Thoracic aorta (tissue), 2 donors: ENCODE data around the gene USB1. TPM values are rescaled to one million over a fixed set of nuclear protein-coding genes. Genes with fewer than 3 reads are reported as not detected.

Experiments
- ATAC-seq: fragments of 150-250 bp; one replicate; pipeline ENCODE4 v1.8.0; 2017; ENCODE audit warnings: low read depth; ENCODE audit not compliant: insufficient number of reproducible peaks, low FRiP score
- DNase-seq: peaks from one replicate; pipeline ENCODE4 v3.0.0-alpha.2; 2020; ENCODE audit warnings: low spot score
- H3K27ac ChIP-seq, 2 donors: fragments of 200-600 bp; sonication (generic); 1 replicate in 1 of 2; 2 replicates in 1 of 2; pipeline ENCODE4 v1.5.1; 2016; ENCODE audit warnings: mild to moderate bottlenecking in 2 of 2, moderate library complexity in 2 of 2
- H3K27me3 ChIP-seq: fragments of 200-600 bp; sonication (generic); replicated peaks from 2 replicates; pipeline ENCODE4 v1.6.0; 2016; ENCODE audit warnings: mild to moderate bottlenecking; ENCODE audit not compliant: insufficient read depth
- H3K36me3 ChIP-seq: fragments of 200-600 bp; sonication (generic); one replicate; pipeline ENCODE4 v1.5.1; 2016
- H3K4me1 ChIP-seq, 2 donors: fragments of 200-600 bp; sonication (generic); 1 replicate in 1 of 2; 2 replicates in 1 of 2; pipeline versions ENCODE4 v1.5.1 to v1.6.0; 2016; ENCODE audit warnings: low read depth in 2 of 2, mild to moderate bottlenecking in 1 of 2; ENCODE audit not compliant: control insufficient read depth in 1 of 2
- H3K4me3 ChIP-seq: fragments of 200-600 bp; sonication (generic); 2 replicates; pipeline ENCODE4 v1.5.1; 2016; ENCODE audit warnings: mild to moderate bottlenecking
- H3K9me3 ChIP-seq: fragments of 200-600 bp; sonication (generic); 2 replicates; pipeline ENCODE4 v1.5.1; 2016
- CTCF ChIP-seq: fragments of 200-600 bp; sonication (generic); IDR thresholded peaks from one replicate; pipeline ENCODE4 v1.5.1; 2019; ENCODE audit warnings: antibody characterized with exemption
- total RNA-seq, 2 donors: library from RNA; depleted of rRNA; stranded (reverse); fragments of >200 nt; gene quantifications; one replicate each; pipeline versions ENCODE4 v1.1.0 to v1.2.3, GENCODE V29; 2016

Gene USB1
- total RNA-seq, 2 donors from 2014 or later, result 55.9 to 90.3 TPM

GRCh38 chr16:57962756-57963155, 38.5 kb upstream of the USB1 start:
- no peaks in the 10 kb centered on the region for H3K36me3 ChIP-seq
- TF ChIP-seq CTCF, result no peak
- H3K27me3 ChIP-seq, result no peaks in the 10 kb centered on the region
- no peak overlapping the region for H3K27ac ChIP-seq
- ATAC-seq (no peak), DNase-seq (no peak)
- no peak overlapping the region for H3K4me3 ChIP-seq
- peaks cover 0 to 4% of the 10 kb centered on the region in 2 donors for H3K4me1 ChIP-seq
- H3K9me3 ChIP-seq, result no peaks in the 10 kb centered on the region

GRCh38 chr16:57964157-57964700, 37.0 kb upstream of the USB1 start:
- TF ChIP-seq CTCF, result no peak
- Histone ChIP-seq H3K27ac (no peak overlapping the region), H3K27me3 (no peaks in the 10 kb centered on the region), H3K4me3 (no peak overlapping the region), H3K9me3 (no peaks in the 10 kb centered on the region), H3K36me3 (no peaks in the 10 kb centered on the region), H3K4me1 (peaks cover 0 to 4% of the 10 kb centered on the region in 2 donors)
- DNase-seq (no peak), ATAC-seq (no peak)

- no peak for TF ChIP-seq CTCF
- Histone ChIP-seq H3K27ac (no peak overlapping the region), H3K9me3 (no peaks in the 10 kb centered on the region), H3K4me3 (no peak overlapping the region), H3K27me3 (no peaks in the 10 kb centered on the region), H3K36me3 (no peaks in the 10 kb centered on the region), H3K4me1 (peaks cover 0 to 4% of the 10 kb centered on the region in 2 donors)
- ATAC-seq (no peak), DNase-seq (no peak)
Measured at GRCh38 chr16:57966204-57966771, 34.9 kb upstream of the USB1 start.

GRCh38 chr16:57966986-57967385, 34.2 kb upstream of the USB1 start:
- Histone ChIP-seq H3K27me3 (no peaks in the 10 kb centered on the region), H3K27ac (no peak overlapping the region), H3K4me3 (no peak overlapping the region), H3K36me3 (no peaks in the 10 kb centered on the region), H3K4me1 (peaks cover 0 to 4% of the 10 kb centered on the region in 2 donors), H3K9me3 (no peaks in the 10 kb centered on the region)
- no peak for ATAC-seq
- DNase-seq, result no peak
- TF ChIP-seq CTCF, result no peak

GRCh38 chr16:57967916-57968315, 33.3 kb upstream of the USB1 start:
- Histone ChIP-seq H3K27ac (no peak overlapping the region), H3K36me3 (no peaks in the 10 kb centered on the region), H3K4me3 (no peak overlapping the region), H3K4me1 (peaks cover 0 to 4% of the 10 kb centered on the region in 2 donors), H3K9me3 (no peaks in the 10 kb centered on the region), H3K27me3 (no peaks in the 10 kb centered on the region)
- TF ChIP-seq CTCF, result no peak
- ATAC-seq, result no peak
- no peak for DNase-seq
